UCSD-AML1 (cell line): ENCODE results near the gene KIF16B.
"Not testable (repeated sequence)": the region's sequence is repeated elsewhere in the genome, so short reads cannot be mapped to it uniquely, and the experiment has no call there.

Experiments
- DNase-seq: peaks from one replicate; lab custom pipeline; 2025; ENCODE audit not compliant: unreplicated experiment; lab: John Stamatoyannopoulos, UW

The KIF16B gene

DNA sequence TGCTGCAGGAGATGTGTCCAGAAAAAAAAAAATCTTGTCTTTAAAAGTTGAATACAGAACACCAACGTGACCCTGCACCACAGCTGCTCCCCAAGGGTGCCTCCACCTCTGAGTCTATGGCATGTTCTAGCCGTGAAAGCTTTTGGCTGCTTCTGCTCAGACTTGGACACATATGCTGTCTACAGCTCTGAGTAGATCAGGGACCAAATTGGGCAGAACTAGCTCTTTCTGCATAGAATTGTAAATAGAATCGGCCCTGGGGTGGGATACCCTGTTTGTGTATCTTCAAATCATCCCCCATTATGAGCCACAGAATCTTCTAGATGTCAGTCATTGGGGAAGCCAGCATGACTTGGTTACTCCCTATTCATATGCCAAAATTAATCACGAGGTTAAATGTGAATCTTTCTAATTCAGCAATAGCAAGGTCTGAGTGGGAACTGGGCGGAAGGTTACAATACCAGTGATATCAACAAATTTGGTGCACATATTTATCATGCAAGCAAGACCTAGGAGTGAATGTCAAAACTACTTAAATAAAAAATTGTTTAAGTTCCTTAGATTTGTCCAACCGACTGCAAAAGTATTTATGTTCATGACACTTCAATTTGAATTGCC, 302.8 kb downstream of the KIF16B start:
- DNase-seq, result no peak

DNA sequence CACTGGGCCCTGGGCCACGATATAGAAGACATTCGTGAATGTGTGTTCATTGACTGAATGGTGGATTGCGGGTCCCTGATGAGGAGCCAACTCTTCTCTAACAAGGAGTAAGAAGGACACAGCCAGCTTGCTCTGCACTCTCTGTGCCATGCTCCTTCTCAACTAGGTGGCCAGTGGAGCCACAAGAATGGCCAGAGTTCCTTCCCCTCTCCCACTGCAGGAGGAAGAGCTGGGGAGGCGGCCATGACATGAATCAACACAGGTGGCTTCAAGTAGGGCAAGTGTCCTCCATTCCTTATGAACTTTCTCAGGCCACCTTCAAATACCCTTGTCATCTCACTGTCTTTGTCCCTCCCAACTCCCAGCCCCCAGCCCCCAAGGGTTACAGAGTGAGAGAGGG, 305.7 kb downstream of the KIF16B start:
- DNase-seq, result no peak

DNA sequence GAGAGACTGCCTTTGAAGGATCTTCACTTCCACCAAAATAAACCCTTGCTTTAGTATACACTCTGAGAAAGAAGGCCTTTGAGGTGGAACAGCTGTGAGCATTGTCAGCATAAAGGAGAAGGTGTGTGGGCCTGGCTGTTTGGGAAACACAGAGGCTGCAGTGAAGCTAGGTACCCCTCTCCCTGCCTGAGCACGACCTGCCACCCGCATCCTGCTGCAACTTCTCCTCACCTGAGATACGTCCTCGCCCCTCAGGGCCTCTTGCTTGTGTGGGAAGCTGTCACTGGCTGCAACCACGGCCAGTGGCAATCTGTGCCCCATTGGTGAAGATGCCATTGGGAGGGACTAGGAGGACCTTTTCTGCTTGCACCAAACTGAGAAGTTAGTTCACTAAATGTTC, 307.9 kb downstream of the KIF16B start:
- no peak for DNase-seq

DNA sequence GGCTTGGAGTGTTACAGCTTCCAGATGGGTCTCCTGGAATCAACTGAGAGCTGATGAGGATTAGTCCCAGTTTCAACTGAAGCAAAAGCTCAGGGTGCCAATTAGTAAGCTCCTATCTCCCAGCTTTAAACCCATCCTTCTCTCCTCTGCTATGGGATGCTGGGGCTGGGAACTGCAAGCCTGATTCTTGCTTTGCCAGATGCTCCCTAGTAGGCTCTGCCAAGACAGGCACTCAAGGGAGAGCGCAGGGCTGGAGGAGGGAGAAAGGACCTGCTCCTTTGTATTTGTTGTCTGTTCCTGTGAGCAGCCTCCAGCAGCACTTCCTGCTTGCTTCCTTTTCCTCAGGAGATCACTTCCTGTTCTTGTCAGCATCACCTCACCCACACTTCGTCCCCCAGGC, 309.7 kb downstream of the KIF16B start:
- DNase-seq, result no peak

DNA sequence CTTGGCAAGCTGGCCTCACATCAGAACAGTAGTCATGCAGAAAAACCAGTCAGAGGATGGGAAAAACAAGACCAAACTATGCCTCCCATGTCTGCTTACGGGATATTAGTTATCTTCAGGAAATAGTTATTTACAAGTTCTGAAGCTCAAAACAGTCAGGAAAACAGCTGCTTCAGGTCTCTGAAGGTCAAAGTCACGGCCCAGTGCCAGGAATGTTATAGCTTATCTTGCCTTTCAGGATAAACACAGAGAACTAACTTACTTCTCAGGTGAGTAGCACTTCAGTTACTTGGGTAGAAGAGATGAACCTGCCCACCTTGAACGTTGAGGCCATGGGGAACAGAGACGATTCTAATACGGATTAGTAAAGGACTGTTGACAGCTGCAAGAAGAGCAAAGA, 310.7 kb downstream of the KIF16B start:
- DNase-seq, result no peak

DNA sequence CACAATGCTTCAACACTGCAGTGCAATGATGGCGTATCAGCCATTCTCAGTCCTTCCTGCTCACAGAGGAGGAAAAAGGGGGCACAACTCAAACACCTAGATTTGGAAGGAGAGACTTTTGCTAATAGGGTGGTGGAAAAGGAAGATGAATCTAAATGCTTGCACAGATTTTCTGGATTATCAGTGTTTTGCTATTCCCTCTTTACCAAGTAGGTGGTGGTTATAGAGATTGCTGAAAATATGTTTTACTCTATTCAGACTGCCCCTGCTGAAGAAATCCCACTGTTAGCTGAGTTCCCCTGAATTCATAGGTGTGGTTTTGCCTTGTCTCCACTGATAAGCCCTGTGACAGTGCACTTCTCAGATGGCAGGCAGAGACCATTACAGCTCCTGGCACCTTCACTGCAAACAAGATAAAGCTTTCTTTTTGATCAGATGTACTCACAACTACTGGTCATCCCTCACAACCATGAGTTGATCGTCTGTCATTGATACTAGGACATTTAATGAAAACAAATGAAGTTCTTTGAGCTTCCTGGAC, 311.4 kb downstream of the KIF16B start:
- no peak for DNase-seq

DNA sequence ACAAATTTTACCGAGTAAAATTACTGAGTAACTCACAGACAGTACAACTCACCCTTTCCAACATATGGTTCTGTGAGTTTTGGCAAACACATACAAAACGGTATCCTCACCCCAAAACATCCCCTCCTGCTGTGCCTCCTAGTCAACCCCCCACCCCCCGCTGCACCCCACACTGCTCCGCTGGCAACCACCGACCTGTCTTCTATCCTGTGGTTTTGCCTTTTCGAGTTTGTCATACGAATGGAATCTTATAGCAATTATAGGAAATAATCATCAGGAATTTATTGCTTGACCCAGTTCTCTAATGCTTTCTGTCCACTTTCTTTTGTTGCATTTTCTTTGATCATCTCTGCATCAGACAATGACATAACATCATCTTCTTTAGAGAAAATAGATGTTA, 312.3 kb downstream of the KIF16B start:
- DNase-seq, result no peak

DNA sequence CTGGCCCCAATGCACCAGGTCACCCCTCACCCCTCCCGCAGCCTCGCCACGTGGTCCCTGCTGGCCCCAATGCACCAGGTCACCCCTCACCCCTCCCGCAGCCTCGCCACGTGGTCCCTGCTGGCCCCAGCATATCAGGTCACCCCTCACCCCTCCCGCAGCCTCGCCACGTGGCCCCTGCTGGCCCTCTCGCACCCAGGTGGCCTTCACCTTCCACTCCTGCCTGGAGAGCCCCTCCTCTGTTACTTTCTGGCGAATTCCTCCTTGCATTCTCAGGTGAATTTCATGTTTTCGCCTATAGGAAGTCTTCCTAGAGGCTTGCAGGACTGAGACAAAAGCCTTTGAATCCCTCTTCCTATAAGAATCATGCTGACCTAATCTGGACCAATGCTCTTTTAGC, 313.1 kb downstream of the KIF16B start:
- DNase-seq, result not testable (repeated sequence)

DNA sequence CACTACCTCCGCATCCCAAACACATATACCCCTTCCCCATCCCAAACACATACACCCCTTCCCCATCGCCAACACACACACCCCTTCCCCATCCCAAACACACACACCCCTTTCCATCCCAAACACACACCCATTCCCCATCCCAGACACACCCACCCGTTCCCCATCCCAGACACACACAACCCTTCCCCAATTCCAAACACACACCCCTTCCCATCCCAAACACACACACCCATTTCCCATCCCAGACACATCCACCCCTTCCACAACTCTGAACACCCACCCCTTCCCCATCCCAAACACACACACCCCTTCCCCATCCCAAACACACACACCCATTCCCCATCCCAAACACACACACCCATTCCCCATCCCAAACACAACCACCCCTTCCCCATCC, 314.5 kb downstream of the KIF16B start:
- DNase-seq, result no peak

DNA sequence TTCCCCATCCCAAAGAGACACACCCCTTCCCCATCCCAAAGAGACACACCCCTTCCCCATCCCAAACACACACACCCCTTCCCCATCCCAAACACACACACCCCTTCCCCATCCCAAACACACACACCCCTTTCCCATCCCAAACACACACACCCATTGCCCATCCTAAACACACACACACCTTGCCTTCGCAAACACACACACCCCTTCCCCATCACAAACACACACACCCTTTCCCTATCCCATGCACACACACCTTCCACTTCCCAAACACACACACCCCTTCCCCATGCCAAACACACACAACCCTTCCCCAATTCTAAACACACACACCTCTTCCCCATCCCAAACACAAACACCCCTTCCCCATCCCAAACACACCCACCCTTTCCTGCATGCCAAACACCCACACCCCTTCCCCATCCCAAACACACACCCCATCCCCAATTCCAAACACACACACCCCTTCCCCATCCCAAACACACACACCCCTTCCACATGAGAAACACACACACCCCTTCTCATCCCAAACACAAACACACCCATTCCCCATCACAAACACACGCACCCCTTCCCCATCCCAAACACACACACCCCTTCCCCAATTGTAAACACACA, 315.3 kb downstream of the KIF16B start:
- no peak for DNase-seq

DNA sequence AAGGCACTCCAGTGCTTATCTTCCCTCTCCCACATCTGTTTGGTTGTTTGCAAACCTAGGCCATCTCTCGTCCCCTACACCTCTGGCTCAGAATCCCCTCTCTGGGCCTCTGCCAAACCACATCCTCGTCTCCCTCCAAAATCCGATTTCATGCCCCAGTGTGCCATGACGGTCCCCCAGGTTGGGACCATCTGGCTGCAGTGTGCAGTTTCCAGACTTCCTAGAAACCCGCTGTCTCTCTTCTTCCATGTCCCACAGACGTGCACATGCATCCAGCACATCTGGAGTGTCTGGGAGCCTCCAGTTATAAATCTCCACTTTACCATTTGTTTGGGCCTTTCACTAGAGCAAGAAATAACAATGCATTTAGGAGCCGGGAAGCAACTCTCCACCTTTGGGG, 316.2 kb downstream of the KIF16B start:
- no peak for DNase-seq

DNA sequence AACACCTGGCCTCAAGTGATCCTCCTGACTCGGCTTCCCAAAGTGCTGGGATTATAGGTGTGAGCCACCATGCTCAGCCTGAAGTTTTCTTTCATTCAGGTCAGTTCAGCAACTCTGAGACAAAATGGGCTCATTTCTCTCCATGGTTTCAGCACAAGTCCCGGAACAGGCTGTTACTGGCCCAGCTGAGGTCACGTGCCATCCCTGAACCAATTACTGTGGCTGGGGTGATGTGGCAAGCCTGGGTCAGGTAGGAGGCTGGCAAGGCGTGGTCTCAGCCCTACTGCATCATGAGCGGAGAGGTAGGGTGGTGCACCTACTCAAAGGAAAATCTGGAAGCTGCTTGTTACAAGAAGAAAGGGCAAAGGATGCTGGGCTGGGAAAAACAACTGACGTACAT, 326.4 kb downstream of the KIF16B start:
- no peak for DNase-seq

DNA sequence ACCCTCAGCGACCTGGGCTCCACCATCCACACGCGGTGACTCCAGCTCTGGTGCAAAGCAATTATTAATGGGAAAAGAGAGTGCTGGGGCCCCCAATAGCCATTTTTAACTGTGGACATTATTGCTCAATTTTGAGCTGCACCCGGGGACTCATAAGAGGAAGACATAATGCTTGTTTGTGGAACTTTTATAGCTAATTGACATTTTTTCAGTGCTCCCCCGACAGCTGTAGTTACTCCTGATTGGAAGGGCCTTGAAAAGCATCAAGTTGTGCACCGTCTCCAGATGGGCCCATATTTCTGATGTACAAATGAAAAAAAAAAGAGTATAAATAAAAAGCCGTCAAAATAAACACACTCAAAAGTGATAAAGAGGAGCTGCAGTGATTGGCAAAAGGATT, 327.0 kb downstream of the KIF16B start:
- DNase-seq, result no peak

DNA sequence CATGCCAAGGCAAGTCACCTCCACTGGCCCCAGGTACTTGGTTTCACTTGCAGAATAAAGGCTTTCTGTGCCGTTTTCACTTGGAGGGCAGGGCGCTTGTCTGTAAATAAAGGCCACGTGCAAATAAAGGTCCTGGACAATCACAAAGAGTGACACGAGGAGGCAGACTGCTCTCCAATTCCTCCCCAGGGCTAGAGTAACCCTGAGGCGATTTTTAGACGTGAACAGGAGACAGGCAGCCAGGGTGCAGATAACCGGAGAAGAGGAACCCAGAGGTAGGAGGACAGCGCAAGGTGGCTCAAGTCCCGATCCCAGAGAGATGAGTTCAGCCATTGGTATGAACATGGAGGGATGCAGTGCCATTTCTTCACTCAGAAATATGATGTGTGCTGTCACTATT, 327.4 kb downstream of the KIF16B start:
- no peak for DNase-seq

DNA sequence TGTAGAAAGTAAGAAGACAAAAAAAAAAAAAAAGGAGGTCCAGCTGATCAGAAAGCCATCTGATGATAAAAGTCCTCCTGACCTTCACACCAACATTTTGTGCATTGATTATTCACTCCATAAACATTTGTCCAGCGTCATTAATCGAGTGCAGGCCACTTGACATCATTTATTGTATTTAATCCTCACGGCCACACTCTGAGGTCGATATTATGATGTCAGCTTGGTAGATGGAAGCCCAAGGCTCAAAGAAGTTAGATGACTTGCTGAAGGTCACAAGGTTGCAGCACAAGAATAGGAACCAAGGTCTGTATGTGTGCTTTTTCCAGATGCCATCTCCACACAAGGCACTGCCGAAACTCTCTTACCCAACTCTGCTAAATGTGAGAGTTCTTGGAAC, 328.4 kb downstream of the KIF16B start:
- no peak for DNase-seq

DNA sequence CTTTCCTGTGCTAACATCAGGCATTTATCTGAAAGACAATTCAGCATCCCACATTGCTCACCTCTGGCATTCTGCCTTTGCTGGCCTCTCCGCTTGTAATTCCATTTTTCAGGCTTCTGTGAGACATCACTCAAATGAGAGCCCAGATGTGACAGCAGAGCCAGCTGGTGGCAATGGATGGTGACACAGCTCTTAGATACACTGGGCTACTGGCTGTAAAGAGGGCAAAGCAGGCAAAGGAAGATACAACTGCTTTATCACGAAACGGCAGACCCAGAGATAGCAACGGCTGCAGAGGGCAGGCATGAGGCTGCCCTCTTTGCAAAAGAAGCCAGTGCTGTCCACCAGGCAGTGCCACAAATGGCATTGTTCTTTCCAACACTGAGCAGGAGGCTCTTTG, 329.8 kb downstream of the KIF16B start:
- no peak for DNase-seq

DNA sequence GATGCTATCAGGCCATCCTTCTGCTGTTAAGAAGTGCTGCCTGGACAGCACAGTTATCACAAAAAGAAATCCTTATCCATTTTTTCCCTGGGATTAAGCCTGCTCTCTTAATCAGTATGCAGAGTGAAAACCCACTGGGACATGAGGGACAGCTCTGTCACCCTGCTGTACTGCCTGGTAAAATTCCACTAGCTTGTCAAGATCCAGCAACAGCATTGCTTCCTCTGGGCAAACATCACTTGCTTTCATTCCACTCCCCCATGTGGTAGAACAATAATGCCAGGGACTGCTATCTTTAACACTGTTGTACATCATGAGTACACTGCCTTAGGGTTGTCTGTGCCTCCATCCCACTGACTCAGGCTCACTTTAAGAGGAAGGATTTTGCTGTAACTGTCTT, 331.3 kb downstream of the KIF16B start:
- DNase-seq, result no peak

DNA sequence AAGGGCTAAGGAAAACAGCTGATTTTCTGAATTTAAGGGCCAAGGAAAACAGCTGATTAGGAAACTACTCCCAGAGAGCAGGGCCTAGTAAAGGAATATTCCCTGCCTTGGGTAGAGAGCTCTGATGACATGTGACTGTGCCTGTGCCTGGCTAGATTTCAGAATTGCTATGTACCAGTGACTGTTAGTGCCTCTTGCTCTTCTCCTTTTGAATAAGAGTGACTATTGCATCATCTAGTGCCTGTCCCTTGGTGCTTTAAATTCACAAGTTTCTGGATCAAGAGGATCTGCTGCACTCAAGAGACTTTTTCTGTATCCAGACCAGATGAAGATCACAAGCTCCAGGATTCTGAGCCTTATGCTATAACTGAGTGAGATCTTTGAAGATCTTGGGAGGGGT, 332.9 kb downstream of the KIF16B start:
- DNase-seq, result no peak

DNA sequence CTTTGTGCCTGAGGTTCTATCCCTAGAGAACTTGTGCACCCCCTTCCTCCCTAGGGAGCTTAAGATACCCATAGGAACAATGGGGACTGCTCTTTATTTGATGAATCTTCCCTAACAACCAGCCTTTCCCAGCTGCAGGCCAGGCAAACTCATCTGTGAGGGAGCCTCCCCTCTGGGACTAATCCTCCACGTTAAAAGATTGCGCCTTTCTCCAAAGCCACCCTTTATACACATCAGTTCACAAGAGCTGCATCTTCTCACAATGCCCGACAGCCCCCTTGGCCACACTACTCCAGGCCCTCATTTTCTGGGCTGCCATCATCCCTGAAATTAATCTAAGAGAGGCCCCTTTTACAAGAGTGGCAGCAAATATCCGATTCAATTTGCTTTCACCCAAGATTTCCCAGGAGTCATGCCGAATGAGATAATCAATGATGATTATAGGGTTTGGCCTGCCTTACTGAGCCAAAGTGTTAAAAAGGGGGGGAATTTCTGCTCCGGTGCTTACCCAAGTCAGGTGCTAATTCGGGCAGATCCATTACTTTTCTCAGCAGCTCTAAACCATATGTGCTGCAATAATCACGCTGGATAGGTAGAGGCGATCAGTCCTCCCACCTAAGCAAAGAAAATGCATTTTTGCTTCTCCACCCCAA, 336.5 kb downstream of the KIF16B start:
- DNase-seq, result no peak

DNA sequence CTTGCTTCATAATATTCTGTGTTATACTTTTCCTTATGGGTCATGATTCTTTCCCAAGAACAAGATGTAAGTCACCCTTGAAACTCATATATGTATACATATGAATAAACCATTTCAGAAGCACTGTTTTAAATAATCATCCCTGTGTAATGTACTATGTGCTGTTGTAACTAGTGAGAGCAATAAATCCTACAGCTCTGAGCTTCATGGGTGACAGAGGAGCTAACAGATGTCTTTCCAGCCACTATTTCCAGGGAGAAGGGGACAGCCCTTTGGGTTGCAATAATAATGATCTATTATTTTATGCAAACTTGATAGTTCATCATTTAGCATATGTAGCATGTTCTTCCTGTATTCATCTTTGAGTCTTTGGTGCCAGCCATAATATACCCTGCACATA, 342.8 kb downstream of the KIF16B start:
- DNase-seq, result no peak

DNA sequence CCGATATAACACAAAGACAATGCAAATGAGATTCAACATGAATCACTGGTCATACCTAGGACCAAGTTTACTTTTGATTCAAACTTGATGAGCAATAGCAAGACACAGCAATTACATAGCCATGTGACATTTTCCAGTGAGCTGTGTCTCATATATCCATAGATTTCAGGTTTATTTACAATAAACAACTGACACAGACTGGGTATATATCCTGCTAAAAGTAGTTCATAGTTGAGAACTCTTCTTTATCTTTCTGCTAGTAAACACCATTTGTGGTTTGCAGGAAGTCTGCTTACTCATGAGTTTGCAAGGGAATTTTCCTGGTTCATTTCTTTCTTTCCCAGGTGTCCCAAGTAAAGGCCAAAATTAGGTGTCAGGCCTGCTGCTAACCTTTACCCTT, 343.4 kb downstream of the KIF16B start:
- DNase-seq, result no peak

DNA sequence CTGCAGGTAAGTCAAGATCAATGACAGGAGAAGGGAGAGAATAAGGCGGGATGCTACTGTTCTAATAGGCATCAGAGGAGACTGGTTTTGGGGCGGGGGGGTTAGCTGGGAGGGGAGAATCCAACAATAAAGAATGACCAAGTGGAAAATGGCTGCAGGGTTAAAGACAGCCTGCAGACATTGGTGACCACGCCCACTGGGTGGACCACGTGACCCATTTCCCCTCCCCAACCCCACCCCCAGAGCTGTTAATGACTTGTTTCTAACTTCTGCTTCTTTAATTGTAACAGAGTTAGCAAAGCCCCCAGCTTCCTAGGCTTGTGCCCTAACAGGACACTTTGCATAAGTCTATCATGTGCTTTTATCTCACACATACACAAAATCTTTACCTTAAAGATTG, 344.5 kb downstream of the KIF16B start:
- no peak for DNase-seq

DNA sequence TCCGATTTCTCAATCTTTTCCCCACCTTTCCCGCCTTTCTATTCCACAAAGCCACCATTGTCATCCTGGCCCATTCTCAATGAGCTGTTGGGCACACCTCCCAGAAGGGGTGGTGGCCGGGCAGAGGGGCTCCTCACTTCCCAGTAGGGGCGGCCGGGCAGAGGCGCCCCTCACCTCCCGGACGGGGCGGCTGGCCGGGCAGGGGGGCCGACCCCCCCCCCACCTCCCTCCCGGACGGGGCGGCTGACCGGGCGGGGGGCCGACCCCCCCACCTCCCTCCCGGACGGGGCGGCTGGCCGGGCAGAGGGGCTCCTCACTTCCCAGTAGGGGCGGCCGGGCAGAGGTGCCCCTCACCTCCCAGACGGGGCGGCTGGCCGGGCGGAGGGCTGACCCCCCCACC, 346.3 kb downstream of the KIF16B start:
- DNase-seq, result not testable (repeated sequence)
